ENCODE measurements around the gene REEP1. TPM values are rescaled to one million over a fixed set of nuclear protein-coding genes. Genes with fewer than 3 reads are reported as not detected.
A peak's percentile ranks its signal among the peaks of the same experiment; 100 is the strongest.

The REEP1 gene
- total and polyA plus RNA-seq, 9 of the 15 experiments (the other 6 are each of a cell fraction or from before 2014, with no cell fraction given) = 0.11 to 0.67 (median 0.13) TPM

- TF ChIP-seq ZNF280B (CRISPR knock-in tag; IDR thresholded peaks at IDR 0.05) = no peak
- no peak for TF ChIP-seq CEBPZ (IDR thresholded peaks at IDR 0.05; ENCODE audit: borderline replicate concordance, low read depth, low read length)
- TF ChIP-seq SMAD2 (IDR thresholded peaks at IDR 0.05; ENCODE audit: low read depth, low read length) = no peak
- no peak for TF ChIP-seq MYNN (IDR thresholded peaks at IDR 0.05)
- no peak for TF ChIP-seq MYNN (CRISPR knock-in tag; IDR thresholded peaks at IDR 0.05)
- TF ChIP-seq ZNF740 (CRISPR knock-in tag; IDR thresholded peaks at IDR 0.05) = no peak
- no peak for TF ChIP-seq ZNF740 (tag; IDR thresholded peaks at IDR 0.05)
- peak; percentile 64 for TF ChIP-seq RAD51 (IDR thresholded peaks at IDR 0.05; ENCODE audit: borderline replicate concordance, low read depth)
- TF ChIP-seq PHB2 (IDR thresholded peaks at IDR 0.05; ENCODE audit: low read depth) = no peak
- no peak for TF ChIP-seq STAT6 (CRISPR knock-in tag; IDR thresholded peaks at IDR 0.05)
- no peak for TF ChIP-seq CHAMP1 (IDR thresholded peaks at IDR 0.05)
- no peak for TF ChIP-seq ZNF184 (CRISPR knock-in tag; IDR thresholded peaks at IDR 0.05)
- peak; percentile 18 for TF ChIP-seq DACH1 (IDR thresholded peaks at IDR 0.05; ENCODE audit: partially characterized antibody)
- no peak for TF ChIP-seq CHD2 (IDR thresholded peaks at IDR 0.05; ENCODE audit: low read depth, low read length)
- peak; percentile 66 for TF ChIP-seq SOX6 (IDR thresholded peaks at IDR 0.05)
- no peak for TF ChIP-seq POLR3G (IDR thresholded peaks at IDR 0.05; ENCODE audit: extremely low read depth, insufficient read length, insufficient replicate concordance)
- TF ChIP-seq LEF1 (IDR thresholded peaks at IDR 0.05) = peak; percentile 72
Measured at GRCh38 chr2:86216575-86217555, 120.6 kb downstream of the REEP1 start (continued).
